HG03159 (cell line): Measurements from ENCODE around the gene PET117.
"Not testable (repeated sequence)": the region's sequence is repeated elsewhere in the genome, so short reads cannot be mapped to it uniquely, and the experiment has no call there.

Experiments
- ATAC-seq: cut with Tn5 transposase; IDR thresholded peaks from one replicate; pipeline ENCODE4 v1.9.1; 2021; ENCODE audit warnings: mild to moderate bottlenecking, moderate library complexity; ENCODE audit not compliant: unreplicated experiment

PET117 gene, protein sequence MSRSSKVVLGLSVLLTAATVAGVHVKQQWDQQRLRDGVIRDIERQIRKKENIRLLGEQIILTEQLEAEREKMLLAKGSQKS

DNA sequence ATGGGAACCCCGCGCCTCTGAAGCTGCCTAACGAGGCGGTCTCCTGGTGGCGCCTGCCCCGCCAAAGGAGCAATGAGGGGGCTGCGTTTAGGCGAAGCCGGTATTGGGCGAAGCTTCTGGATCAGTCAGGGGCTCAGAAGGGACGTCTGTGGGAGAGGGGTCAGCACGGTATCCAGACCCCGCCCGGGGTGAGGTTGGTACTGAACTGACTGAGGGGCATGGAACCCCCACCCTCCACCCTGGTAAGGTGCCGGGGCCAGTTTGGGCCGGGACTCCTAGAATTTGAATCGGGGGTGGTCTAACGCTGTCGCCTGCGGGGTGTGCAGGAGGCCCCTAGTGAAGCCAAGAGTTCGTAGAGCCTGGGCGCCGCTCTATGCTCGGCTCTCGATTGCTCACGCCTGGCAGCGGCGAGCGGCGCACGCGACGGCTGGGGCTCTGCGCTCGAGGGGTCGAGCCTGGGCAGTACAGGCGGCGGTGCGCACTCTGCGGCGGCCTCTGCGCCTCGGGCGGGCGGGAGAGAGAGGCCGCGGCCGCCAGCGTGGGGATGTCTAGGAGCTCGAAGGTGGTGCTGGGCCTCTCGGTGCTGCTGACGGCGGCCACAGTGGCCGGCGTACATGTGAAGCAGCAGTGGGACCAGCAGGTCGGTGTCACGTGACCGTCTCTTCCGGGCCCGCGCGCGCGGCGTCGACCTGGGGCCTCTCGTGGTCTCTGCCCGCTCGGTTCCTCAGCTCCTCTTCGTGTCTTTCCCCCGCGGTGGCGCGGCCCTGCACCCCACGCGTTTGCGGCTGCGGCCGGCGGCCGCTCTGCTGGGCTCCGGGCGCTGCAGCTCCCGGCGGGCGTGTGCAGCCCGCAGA, at the start of gene PET117, which contains the start of gene KAT14:
PET117 (plus strand) TSS at position 452 of the 854 bp plus-strand sequence; CDS start at position 545, 93 bp downstream.
KAT14 (plus strand) TSS at position 452 of the 854 bp plus-strand sequence. CDS start 4,798 bp downstream, outside the sequence.
- ATAC-seq = peak; percentile 83

DNA sequence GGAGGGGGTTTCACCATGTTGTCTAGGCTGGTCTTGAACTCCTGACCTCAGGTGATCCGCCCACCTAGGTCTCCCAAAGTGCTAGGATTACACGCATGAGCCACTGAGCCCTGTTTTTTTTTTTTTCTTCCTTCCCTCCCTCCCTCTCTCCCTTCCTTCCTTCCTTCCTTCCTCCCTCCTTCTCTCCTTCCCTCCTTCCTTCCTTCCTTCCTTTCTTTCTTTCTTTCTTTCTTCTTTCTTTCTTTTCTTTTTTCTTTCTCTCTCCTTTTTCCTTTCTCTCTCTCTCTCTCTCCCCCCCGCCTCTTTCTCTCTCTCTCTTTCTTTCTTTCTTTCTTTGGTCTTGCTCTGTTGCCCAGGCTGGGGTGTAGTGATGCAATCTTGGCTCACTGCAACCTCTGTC, 49.4 kb upstream of the PET117 start:
- not testable (repeated sequence) for ATAC-seq

DNA sequence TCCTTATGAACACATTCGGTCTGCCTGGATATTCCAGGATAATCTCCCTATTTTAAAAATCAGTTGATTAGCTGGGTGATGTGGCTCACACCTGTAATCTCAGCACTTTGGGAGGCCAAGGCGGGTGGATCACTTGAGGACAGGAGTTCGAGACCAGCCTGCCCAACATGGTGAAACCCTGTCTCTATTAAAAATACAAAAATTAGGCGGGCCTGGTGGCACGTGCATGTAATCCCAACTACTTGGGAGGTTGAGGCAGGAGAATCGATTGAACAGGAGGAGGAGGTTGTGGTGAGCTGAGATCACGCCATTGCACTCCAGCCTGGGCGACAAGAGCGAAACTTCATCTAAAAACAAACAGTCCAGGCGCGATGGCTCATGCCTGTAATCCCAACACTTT, 48.8 kb upstream of the PET117 start:
- ATAC-seq = not testable (repeated sequence)

DNA sequence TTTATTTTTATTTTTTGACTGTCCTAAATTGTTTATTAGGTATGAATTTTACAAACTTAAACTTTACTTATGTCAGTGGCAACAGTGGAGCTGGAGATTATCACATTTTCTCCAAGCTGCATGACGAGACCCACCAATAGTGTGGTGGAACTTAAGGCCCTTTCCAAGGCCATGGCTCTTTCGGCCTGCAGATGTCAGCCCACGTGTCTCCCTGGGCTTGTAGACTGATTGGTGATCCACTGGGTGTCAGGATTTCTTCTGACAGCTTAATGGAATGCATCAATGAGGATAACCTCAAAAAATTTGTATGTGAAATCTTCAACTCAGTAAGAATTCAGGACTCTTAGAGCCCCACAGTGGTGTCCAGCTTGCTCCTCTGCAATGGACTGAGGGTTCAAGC, 47.6 kb upstream of the PET117 start:
- no peak for ATAC-seq

DNA sequence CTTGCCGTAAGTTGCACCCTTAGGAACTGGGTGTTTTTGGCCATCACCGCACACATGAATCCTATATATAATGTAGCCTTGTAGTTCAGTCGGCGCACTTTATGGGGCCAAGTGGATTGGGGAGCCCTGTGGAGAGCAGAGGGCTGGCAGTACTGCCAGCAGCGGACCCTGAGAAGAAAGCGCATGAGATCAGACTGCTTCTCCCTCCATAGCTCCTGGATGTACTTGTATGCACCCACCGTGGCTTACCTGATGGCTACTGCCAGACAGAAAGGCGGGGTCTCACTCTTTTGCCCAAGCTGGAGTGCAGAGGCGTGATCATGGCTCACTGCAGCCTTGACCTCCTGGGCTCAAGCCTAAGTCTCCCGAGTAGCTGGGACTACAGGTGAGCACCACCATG, 47.2 kb upstream of the PET117 start:
- no peak for ATAC-seq

DNA sequence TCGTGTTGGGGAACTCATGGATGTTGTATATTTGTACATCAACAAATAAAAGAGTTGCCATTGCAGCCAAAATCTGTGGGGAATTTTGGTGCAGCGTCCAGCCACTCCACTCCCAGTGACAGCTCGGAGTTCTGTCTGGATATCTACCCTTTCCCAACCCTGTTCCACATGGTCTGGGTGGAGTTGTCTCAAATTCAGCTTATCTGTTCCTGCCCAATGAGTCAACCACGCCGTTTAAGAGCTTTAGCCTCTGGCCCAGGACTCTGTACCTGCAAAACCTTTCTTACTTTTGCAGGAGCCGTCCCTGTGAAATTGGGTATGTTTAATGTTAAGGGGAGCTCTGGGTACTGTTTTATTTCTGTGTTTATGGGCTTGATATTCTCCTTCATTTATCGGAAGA, 46.0 kb upstream of the PET117 start:
- ATAC-seq = no peak

DNA sequence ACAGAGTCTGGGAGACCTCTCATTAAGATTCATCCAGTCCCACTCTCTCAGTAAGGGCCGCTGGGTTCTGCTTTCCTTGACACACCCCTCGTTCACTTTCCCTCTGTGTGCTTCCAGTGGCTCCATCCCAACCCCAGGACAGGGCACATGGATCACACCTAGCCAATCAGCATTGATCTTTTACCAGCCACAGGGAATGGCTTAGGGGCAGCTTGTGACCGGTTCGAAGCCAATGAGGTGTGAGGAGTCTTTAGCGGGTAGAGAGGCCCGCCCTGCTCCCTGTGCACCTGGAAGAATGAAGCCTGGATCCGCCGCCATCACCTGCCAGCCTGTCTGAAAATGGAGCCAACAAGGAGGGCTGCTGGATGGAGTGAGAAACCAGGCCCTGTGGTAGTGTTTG, 44.8 kb upstream of the PET117 start:
- no peak for ATAC-seq

DNA sequence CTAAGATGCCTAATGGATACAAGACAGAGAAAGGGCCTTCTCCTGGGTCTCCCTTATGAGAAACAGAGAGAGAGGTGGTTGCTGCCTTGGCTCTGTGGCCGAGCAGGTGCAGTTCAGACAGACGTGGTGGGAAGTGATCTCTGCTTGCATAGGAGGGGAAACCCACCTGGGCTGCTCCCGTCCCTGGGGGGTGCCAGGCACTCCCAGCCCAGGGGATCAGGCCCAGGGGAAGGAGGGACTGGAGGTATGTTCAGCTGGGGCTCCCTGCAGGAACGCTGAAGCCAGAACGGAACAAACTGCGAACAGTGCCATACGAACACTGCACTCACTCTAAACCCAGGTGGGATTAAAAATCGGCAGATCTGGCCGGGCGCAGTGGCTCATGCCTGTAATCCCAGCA, 44.3 kb upstream of the PET117 start:
- ATAC-seq = no peak

DNA sequence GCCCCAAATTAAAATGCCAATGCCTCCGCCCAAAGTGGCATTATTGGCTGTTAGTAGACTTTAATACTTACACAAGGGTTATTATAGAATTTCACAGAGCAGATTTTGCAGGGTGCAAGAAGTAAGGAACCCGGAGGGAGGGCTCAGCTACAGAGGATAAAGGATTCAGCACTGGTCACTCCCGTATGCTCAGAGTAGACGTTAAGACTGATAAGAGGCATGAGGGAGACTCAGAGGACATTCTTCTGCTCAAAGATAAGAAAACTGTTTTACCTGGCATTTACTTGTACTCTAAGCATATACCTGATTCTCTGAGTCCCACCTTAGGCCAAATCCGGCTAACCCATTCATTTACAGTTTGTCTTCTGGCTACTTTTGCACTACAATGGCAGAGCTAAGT, 43.5 kb upstream of the PET117 start:
- ATAC-seq = no peak

DNA sequence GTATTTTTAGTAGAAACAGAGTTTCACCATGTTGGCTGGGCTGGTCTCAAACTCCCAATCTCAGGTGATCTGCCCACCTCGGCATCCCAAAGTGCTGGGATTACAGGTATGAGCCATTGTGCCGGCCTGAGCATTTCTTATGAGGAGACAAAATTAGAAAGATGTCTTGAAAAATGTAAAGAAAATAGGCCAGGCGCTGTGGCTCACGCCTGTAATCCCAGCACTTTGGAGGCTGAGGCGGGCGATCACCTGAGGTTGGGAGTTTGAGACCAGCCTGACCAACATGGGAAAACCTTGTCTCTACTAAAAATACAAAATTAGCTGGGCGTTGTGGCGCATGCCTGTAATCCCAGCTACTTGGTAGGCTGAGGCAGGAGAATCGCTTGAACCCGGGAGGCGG, 37.1 kb upstream of the PET117 start:
- not testable (repeated sequence) for ATAC-seq

DNA sequence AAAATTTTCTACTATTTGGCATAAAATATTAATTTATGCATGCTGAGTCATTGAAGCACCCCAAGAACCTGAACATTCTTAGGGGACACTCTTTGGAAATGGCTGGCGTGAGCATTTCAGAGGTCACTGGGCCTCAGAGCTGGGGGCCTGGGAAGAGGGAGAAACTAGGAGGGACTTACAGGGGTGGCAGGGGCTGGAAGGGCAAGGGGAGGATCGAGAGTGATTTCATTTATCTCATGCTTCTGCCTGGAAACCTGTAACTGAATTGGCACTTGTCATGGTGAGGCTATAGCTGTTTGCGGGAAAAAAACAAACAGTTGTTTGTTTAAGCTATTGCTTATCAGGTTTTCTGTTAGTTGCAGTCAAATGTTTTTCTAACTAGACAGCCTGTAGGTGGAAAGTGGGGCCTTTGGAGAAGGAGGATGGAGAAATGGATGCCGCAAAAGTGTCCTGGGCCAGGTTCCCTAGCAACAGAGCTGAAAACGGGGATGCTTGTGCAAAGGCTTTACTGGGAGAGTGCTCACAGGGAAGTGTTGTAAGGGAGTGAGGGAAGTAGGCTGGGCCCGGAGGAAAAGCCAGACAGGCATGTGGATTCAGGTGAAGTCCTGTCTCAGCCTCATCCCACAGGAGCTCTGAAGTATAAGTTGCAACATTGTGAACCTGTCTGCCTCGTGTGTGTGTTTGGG, 36.4 kb upstream of the PET117 start:
- no peak for ATAC-seq

DNA sequence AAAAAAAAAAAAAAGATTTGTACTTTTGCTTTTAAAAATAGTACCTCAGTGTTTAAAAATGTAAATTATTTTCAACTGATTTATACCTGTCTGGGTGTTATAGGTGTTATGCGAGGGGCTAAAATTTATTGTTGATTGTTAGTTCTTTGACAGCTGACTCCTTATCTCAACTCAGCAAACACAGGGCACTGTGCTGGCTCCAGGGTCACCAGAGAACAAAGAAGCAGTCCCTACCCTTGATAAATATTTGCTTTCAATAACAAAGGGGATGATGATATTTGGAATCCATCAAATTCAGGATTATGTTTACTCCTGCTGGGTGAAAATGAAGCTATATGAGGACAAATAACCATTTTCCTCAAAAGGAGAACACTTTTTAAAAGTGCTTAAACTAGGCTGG, 34.2 kb upstream of the PET117 start:
- ATAC-seq = no peak

DNA sequence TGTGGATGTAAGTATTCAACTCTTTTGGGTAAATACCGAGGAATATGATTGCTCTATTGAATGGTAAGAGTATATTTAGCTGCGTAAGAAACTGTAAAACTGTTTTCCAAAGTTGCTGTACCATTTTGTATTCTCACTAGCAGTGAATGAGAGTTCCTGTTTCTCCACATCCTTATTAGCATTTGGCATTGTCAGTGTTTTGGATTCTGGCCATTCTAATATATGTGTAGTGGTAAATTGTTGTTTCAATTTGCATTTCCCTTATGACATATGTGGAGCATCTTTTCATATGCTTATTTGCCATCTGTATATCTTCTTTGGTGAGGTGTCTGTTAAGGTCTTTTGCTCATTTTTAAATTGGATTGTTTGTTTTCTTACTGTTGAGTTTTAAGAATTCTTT, 29.3 kb upstream of the PET117 start:
- ATAC-seq = no peak

DNA sequence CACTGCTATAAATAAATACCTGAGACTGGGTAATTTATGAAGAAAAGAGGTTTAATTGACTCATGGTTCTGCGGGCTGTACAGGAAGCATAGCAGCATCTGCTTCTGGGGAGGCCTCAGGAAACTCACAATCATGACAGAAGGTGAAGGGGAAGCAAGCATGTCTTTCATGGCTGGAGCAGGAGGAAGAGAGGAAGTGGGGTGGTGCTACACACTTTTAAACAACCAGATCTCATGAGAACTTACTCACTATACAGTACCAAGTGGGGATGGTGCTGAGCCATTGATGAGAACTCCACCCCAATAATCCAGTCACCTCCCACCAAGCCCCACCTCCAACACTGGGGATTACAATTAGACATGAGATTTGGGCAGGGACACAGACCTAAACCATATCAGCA, 9.1 kb upstream of the PET117 start:
- not testable (repeated sequence) for ATAC-seq

DNA sequence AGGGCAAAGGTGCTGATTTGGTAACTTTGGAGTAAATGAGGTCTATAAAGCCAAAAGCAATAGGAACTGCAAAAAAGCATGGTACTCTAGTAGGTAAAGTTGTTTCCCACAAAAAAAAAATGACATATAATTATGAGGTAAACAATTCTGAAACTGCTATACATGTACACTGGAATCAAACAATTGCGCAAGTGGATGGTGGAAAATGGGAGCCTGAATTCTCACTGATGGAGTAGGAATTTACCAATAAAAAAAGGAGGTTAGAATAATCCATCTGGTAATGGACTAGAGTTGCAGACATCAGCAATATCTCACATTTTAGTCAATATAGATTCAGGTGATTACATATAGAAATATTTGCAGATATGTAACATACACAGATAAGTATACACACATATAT, 5.0 kb upstream of the PET117 start:
- ATAC-seq = no peak

DNA sequence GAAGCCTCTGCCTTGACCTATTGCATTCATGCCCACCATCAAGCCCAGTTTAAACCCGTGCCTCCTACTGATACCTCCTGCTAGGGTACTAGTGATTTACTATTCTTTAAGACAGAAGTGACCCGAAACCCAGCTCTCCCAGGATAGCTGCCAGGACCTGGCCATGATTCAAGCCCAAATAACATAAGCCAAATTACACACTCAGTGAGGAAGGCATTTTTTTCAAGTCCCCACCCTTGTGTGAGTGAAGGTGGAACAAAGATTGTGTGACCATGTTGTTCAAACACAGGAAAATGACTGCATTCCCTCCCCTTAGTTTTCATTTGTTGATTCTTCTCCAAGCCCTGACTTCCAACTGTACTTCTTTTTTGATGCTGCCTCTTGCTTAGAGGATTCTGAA, 3.7 kb upstream of the PET117 start:
- ATAC-seq = no peak

DNA sequence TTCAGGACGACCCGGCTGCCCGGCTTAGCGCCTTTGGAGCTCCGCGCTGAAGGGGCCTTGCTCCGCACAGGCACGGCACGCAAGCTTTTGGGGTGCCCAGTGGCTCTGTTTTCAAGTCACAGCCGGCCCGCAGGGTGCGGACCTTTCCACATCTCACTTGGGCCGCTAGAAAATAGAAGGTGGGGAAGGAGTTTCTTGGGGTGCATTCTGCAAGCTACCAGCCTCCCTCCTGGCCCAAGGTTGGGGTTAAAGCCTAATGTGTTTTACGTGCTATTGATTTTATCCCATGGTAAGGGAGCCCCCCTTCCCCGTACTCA, 561 bp downstream of the PET117 start:
- ATAC-seq = peak; percentile 10

DNA sequence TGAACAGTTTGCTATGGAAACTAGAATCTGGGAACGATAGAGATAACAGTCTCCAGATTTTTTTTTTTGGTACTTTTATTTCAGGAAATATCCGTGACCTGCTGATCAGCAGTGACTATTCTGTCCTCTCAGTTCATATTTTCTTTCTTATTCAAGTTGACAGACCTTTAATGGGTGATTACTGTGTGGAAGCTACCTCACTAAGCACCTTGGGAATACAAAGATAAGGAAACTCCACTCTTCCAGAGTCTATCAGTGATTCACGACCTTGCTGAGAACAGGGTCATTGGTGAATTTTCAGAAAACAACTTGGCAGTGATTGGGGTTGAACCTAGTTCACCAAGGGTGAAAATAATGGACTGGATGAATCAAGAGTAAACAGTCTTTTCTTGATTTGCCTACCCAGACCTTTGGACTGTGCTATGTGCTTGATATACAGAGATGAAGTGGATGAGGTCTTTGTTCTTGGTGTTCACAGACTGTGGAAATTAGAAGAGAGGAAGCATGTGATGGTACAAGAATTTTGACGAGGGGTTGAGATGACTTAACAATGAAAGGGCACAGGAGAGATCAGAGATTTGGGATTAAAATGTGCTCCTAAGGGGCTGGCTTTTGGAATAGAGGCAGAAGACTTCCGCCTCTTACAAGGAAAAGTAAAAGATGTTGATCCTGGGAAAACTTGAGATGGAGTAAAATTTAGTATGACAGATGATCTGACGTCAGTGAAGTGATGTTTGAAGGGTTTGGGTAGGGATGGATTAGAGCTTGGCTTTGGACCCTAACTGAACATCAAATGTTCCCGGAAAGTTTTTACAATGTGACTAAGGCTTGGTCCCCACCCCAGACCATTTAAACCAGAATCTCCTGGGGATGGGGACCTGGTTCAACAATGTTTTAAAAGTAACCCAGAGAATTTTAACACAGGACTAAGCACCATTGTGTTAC, 1.2 kb downstream of the PET117 start:
- no peak for ATAC-seq

DNA sequence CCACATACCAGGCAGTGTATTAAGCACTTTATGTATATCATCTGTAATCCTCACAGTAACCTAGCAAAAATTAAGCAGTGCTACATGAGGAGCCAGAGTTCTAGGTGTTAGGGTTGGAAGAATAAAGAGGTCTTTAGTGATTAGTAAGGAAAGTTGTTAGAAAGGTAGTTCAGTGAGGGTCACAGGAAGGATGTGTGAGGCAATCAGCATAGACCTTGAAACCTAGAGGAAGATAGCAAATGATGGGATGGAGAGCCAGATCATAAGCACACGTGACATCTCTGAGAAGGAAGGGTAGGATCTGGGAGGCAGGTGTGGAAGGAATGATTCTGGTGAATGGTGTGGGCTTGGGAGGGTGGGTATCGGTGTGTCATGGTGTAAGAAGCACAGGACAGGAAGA, 2.2 kb downstream of the PET117 start:
- ATAC-seq = no peak

DNA sequence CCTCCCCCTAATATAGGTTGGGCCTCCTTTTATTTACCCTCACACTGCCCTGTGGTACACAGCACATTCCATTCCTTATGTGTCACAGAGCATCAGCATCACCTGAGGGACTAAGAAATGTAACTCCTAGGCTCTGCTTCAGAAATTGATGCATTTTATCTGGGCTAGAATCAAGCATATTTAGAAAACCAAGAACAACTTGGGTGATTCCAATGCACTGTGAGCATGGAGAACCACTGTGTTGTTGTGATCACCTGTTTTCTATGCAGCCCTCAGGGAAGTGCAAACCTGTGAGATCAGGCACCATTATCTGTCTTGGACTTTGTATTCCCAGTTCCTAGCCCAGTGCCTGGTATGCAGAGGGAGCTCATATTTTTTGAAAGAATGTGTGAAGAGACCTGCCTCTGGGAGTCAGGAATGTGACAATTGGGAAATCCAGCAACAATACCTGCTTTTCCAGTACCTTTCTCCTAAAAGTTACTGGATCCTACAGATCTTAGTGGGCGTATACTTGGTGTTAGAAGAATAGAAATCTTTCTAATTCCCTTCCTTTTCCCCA, 7.0 kb downstream of the PET117 start:
- no peak for ATAC-seq

DNA sequence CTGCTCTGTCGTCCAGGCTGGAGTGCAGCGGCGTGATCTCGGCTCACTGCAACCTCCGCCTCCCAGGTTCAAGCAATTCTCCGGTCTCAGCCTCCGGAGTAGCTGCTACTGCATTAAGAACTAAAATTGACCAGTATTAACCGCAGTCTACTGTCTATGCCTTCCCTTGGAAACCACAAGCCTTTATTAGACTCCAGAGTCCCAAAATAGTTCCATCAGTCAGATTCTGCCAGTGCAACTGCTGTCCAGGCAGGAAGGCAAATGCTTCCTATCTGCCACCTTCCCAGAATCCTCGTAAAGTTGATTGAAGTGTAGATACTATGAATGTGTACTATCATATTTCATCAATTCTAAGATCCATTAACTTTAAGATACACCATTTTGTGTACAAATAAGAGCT, 16.7 kb downstream of the PET117 start:
- no peak for ATAC-seq
